ENCODE results near the gene NOXO1. TPM values are rescaled to one million over a fixed set of nuclear protein-coding genes. Genes with fewer than 3 reads are reported as not detected.

Gene NOXO1
- total and polyA plus RNA-seq, 2 experiments from 2014 or later: 2.0 to 2.6 TPM

GRCh38 chr16:1959269-1960039 is 21.8 kb downstream of the NOXO1 start, which contains the start of gene NDUFB10:
Gene NDUFB10 (plus strand): TSS chr16:1959538. CDS start chr16:1959625, 87 bp downstream.
- peaks cover 33% of the 10 kb centered on the region; the same call in 1 of the 2 replicates for H3K4me1 ChIP-seq (ENCODE audit: insufficient read depth)
- H3K27me3 ChIP-seq (ENCODE audit: insufficient read depth): no peaks in the 10 kb centered on the region
- H3K4me3 Mint-ChIP-seq: peak within 1 kb of the TSS; percentile 92
- H3K9me3 Mint-ChIP-seq: peaks cover 8% of the 10 kb centered on the region; the same call in 2 of the 3 replicates
- peaks cover 31% of the 10 kb centered on the region for H3K79me2 ChIP-seq (replicated peaks; ENCODE audit: insufficient read depth)
- peak within 1 kb of the TSS; percentile 84 for H3K27ac ChIP-seq (ENCODE audit: low read depth)
- peaks cover 33% of the 10 kb centered on the region for H3K4me1 Mint-ChIP-seq
- ATAC-seq (peak; percentile 60), DNase-seq (ENCODE audit: low spot score) (peak; percentile 92)
- peaks cover 52% of the 10 kb centered on the region for H3K27me3 Mint-ChIP-seq (ENCODE audit: insufficient read depth, low read depth, poor library complexity)
- H3K9me2 ChIP-seq (ENCODE audit: insufficient read depth): no peaks in the 10 kb centered on the region
- H3K4me3 ChIP-seq: peak within 1 kb of the TSS; percentile 89
- H3K27ac Mint-ChIP-seq: peak within 1 kb of the TSS; percentile 90
- H2AFZ ChIP-seq: peak within 1 kb of the TSS; percentile 97
- H3K36me3 Mint-ChIP-seq (ENCODE audit: low read depth): peaks cover 42% of the 10 kb centered on the region
- peak within 1 kb of the TSS; percentile 91 for H3K4me2 ChIP-seq
- H3F3A ChIP-seq (replicated peaks; ENCODE audit: low read depth): peaks cover 49% of the 10 kb centered on the region
- TF ChIP-seq, protein P1, sequence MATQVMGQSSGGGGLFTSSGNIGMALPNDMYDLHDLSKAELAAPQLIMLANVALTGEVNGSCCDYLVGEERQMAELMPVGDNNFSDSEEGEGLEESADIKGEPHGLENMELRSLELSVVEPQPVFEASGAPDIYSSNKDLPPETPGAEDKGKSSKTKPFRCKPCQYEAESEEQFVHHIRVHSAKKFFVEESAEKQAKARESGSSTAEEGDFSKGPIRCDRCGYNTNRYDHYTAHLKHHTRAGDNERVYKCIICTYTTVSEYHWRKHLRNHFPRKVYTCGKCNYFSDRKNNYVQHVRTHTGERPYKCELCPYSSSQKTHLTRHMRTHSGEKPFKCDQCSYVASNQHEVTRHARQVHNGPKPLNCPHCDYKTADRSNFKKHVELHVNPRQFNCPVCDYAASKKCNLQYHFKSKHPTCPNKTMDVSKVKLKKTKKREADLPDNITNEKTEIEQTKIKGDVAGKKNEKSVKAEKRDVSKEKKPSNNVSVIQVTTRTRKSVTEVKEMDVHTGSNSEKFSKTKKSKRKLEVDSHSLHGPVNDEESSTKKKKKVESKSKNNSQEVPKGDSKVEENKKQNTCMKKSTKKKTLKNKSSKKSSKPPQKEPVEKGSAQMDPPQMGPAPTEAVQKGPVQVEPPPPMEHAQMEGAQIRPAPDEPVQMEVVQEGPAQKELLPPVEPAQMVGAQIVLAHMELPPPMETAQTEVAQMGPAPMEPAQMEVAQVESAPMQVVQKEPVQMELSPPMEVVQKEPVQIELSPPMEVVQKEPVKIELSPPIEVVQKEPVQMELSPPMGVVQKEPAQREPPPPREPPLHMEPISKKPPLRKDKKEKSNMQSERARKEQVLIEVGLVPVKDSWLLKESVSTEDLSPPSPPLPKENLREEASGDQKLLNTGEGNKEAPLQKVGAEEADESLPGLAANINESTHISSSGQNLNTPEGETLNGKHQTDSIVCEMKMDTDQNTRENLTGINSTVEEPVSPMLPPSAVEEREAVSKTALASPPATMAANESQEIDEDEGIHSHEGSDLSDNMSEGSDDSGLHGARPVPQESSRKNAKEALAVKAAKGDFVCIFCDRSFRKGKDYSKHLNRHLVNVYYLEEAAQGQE (IDR thresholded peaks at IDR 0.05; ENCODE audit: unreplicated experiment): no peak
- TF ChIP-seq CREB1 (CRISPR knock-in tag; IDR thresholded peaks at IDR 0.05; ENCODE audit: low read depth): peak; percentile 76
- no peak for TF ChIP-seq EZH2phosphoT487 (IDR thresholded peaks at IDR 0.05; ENCODE audit: unreplicated experiment)
- TF ChIP-seq, protein P2, sequence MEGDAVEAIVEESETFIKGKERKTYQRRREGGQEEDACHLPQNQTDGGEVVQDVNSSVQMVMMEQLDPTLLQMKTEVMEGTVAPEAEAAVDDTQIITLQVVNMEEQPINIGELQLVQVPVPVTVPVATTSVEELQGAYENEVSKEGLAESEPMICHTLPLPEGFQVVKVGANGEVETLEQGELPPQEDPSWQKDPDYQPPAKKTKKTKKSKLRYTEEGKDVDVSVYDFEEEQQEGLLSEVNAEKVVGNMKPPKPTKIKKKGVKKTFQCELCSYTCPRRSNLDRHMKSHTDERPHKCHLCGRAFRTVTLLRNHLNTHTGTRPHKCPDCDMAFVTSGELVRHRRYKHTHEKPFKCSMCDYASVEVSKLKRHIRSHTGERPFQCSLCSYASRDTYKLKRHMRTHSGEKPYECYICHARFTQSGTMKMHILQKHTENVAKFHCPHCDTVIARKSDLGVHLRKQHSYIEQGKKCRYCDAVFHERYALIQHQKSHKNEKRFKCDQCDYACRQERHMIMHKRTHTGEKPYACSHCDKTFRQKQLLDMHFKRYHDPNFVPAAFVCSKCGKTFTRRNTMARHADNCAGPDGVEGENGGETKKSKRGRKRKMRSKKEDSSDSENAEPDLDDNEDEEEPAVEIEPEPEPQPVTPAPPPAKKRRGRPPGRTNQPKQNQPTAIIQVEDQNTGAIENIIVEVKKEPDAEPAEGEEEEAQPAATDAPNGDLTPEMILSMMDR (conservative IDR thresholded peaks at IDR 0.05; ENCODE audit: low read depth in 2 of 2): peak; percentile 44 to 70; a peak in 3 of 4 replicates
- TF ChIP-seq STAT1 (IDR thresholded peaks at IDR 0.05; ENCODE audit: unreplicated experiment): no peak
- TF ChIP-seq ZNF331 (CRISPR knock-in tag; IDR thresholded peaks at IDR 0.05; ENCODE audit: low read depth): no peak
- TF ChIP-seq EZH2 (IDR thresholded peaks at IDR 0.05; ENCODE audit: low read depth, unreplicated experiment): no peak
- TF ChIP-seq, protein P3, sequence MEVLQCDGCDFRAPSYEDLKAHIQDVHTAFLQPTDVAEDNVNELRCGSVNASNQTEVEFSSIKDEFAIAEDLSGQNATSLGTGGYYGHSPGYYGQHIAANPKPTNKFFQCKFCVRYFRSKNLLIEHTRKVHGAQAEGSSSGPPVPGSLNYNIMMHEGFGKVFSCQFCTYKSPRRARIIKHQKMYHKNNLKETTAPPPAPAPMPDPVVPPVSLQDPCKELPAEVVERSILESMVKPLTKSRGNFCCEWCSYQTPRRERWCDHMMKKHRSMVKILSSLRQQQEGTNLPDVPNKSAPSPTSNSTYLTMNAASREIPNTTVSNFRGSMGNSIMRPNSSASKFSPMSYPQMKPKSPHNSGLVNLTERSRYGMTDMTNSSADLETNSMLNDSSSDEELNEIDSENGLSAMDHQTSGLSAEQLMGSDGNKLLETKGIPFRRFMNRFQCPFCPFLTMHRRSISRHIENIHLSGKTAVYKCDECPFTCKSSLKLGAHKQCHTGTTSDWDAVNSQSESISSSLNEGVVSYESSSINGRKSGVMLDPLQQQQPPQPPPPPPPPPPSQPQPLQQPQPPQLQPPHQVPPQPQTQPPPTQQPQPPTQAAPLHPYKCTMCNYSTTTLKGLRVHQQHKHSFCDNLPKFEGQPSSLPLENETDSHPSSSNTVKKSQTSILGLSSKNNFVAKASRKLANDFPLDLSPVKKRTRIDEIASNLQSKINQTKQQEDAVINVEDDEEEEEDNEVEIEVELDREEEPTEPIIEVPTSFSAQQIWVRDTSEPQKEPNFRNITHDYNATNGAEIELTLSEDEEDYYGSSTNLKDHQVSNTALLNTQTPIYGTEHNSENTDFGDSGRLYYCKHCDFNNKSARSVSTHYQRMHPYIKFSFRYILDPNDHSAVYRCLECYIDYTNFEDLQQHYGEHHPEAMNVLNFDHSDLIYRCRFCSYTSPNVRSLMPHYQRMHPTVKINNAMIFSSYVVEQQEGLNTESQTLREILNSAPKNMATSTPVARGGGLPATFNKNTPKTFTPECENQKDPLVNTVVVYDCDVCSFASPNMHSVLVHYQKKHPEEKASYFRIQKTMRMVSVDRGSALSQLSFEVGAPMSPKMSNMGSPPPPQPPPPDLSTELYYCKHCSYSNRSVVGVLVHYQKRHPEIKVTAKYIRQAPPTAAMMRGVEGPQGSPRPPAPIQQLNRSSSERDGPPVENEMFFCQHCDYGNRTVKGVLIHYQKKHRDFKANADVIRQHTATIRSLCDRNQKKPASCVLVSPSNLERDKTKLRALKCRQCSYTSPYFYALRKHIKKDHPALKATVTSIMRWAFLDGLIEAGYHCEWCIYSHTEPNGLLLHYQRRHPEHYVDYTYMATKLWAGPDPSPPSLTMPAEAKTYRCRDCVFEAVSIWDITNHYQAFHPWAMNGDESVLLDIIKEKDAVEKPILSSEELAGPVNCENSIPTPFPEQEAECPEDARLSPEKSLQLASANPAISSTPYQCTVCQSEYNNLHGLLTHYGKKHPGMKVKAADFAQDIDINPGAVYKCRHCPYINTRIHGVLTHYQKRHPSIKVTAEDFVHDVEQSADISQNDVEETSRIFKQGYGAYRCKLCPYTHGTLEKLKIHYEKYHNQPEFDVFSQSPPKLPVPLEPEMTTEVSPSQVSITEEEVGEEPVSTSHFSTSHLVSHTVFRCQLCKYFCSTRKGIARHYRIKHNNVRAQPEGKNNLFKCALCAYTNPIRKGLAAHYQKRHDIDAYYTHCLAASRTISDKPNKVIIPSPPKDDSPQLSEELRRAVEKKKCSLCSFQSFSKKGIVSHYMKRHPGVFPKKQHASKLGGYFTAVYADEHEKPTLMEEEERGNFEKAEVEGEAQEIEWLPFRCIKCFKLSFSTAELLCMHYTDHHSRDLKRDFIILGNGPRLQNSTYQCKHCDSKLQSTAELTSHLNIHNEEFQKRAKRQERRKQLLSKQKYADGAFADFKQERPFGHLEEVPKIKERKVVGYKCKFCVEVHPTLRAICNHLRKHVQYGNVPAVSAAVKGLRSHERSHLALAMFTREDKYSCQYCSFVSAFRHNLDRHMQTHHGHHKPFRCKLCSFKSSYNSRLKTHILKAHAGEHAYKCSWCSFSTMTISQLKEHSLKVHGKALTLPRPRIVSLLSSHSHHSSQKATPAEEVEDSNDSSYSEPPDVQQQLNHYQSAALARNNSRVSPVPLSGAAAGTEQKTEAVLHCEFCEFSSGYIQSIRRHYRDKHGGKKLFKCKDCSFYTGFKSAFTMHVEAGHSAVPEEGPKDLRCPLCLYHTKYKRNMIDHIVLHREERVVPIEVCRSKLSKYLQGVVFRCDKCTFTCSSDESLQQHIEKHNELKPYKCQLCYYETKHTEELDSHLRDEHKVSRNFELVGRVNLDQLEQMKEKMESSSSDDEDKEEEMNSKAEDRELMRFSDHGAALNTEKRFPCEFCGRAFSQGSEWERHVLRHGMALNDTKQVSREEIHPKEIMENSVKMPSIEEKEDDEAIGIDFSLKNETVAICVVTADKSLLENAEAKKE (CRISPR knock-in tag; IDR thresholded peaks at IDR 0.05): no peak
- TF ChIP-seq NANOG (IDR thresholded peaks at IDR 0.05; ENCODE audit: borderline replicate concordance): no peak
- TF ChIP-seq, protein P4, sequence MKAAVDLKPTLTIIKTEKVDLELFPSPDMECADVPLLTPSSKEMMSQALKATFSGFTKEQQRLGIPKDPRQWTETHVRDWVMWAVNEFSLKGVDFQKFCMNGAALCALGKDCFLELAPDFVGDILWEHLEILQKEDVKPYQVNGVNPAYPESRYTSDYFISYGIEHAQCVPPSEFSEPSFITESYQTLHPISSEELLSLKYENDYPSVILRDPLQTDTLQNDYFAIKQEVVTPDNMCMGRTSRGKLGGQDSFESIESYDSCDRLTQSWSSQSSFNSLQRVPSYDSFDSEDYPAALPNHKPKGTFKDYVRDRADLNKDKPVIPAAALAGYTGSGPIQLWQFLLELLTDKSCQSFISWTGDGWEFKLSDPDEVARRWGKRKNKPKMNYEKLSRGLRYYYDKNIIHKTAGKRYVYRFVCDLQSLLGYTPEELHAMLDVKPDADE (IDR thresholded peaks at IDR 0.05): peak; percentile 69; the same call in 1 of the 2 replicates
- TF ChIP-seq JUNB (IDR thresholded peaks at IDR 0.05; ENCODE audit: unreplicated experiment): no peak
- TF ChIP-seq ZNF114 (CRISPR knock-in tag; IDR thresholded peaks at IDR 0.05): no peak
- TF ChIP-seq POLR2AphosphoS5 (IDR thresholded peaks at IDR 0.05; ENCODE audit: low read depth): peak; percentile 96
- peaks cover 27% of the 10 kb centered on the region for H4K20me1 ChIP-seq (replicated peaks; ENCODE audit: insufficient read depth)
- peaks cover 25% of the 10 kb centered on the region for H3K36me3 ChIP-seq (ENCODE audit: insufficient read depth)

Measured in GM23338 (cell line).